ENCODE measurements around the gene AEN.
"Not testable (repeated sequence)": the region's sequence is repeated elsewhere in the genome, so short reads cannot be mapped to it uniquely, and the experiment has no call there.

Gene AEN

GRCh38 chr15:88630798-88631463 is 9.8 kb downstream of the AEN start:
- no peak for DNase-seq (ENCODE audit: low spot score)

- no peak for DNase-seq (ENCODE audit: low spot score)
Observed at GRCh38 chr15:88631464-88632028, 10.4 kb downstream of the AEN start.

GRCh38 chr15:88632797-88633196 is 11.7 kb downstream of the AEN start:
- DNase-seq (ENCODE audit: low spot score) = not testable (repeated sequence)

GRCh38 chr15:88634449-88634848 is 13.3 kb downstream of the AEN start:
- no peak for DNase-seq (ENCODE audit: low spot score)

GRCh38 chr15:88635318-88635717 is 14.2 kb downstream of the AEN start:
- DNase-seq (ENCODE audit: low spot score) = no peak

- DNase-seq (ENCODE audit: low spot score) = peak; percentile 63
Observed at GRCh38 chr15:88636050-88636449, 14.9 kb downstream of the AEN start.

- no peak for DNase-seq (ENCODE audit: low spot score)
Observed at GRCh38 chr15:88636654-88637053, 15.5 kb downstream of the AEN start.

- DNase-seq (ENCODE audit: low spot score) = no peak
Observed at GRCh38 chr15:88637436-88637835, 16.3 kb downstream of the AEN start.

GRCh38 chr15:88637841-88638625 is 16.9 kb downstream of the AEN start:
- no peak for DNase-seq (ENCODE audit: low spot score)

GRCh38 chr15:88638626-88639372 is 17.7 kb downstream of the AEN start, which contains the start of gene ISG20:
ISG20 (plus strand) TSS chr15:88639016; CDS start chr15:88639367, 351 bp downstream.
- peak; percentile 97 for DNase-seq (ENCODE audit: low spot score)

GRCh38 chr15:88641959-88642452 is 20.9 kb downstream of the AEN start:
- no peak for DNase-seq (ENCODE audit: low spot score)

GRCh38 chr15:88642514-88642913 is 21.4 kb downstream of the AEN start:
- DNase-seq (ENCODE audit: low spot score) = not testable (repeated sequence)

- no peak for DNase-seq (ENCODE audit: low spot score)
Observed at GRCh38 chr15:88644741-88645140, 23.6 kb downstream of the AEN start.

GRCh38 chr15:88645171-88646087 is 24.3 kb downstream of the AEN start:
- no peak for DNase-seq (ENCODE audit: low spot score)

- DNase-seq (ENCODE audit: low spot score) = no peak
Observed at GRCh38 chr15:88646088-88646405, 24.9 kb downstream of the AEN start.

GRCh38 chr15:88646951-88647350 is 25.8 kb downstream of the AEN start:
- DNase-seq (ENCODE audit: low spot score) = no peak

GRCh38 chr15:88647351-88648105 is 26.4 kb downstream of the AEN start:
- no peak for DNase-seq (ENCODE audit: low spot score)

- no peak for DNase-seq (ENCODE audit: low spot score)
Observed at GRCh38 chr15:88648357-88649214, 27.4 kb downstream of the AEN start.

GRCh38 chr15:88649286-88649733 is 28.2 kb downstream of the AEN start:
- DNase-seq (ENCODE audit: low spot score) = no peak

All from LoVo (cell line).